AG10803 (cell line): Measurements from ENCODE around the gene GJD4.

Source experiments
- DNase-seq: peaks from one replicate; pipeline ENCODE4 v3.0.0; 2010; ENCODE audit warnings: low read depth
- H3K4me3 ChIP-seq: 2 replicates; pipeline ENCODE4 v1.5.1; 2011; ENCODE audit warnings: mild to moderate bottlenecking, low read length, control low read depth
- TF ChIP-seq, protein P1 (sequence below): conservative IDR thresholded peaks from 2 replicates; pipeline ENCODE4 v1.5.1; 2011; ENCODE audit warnings: mild to moderate bottlenecking, low read length, control low read depth, inconsistent platforms

The GJD4 gene

DNA sequence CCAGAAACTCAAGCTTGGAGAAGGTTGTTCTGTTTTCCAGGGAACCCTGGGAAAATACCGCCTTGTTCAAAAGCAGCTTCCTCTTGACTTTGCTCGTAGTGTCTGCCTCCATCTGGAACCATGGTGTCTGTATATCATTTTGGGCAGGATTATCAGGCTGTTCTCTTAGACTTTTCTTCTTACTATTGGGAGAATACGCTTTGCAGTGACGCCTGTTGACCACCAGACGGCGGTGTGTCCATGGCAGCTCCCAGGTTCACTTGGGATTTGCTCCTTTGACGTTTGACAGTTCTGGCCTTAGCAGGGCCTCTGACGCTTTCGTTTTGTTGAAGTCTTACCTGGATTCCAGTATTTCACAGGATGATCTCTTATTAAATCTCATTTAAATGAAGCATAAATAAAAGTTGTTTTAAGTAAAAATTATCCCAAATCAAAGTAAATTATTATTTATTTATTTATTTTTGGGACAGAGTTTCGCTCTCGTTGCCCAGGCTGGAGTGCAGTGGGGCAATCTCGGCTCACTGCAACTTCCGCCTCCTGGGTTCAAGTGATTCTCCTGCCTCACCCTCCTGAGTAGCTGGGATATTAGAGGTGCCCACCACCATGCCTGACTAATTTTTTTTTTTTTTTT lies 41.8 kb upstream of the GJD4 start:
- TF ChIP-seq, protein P1, sequence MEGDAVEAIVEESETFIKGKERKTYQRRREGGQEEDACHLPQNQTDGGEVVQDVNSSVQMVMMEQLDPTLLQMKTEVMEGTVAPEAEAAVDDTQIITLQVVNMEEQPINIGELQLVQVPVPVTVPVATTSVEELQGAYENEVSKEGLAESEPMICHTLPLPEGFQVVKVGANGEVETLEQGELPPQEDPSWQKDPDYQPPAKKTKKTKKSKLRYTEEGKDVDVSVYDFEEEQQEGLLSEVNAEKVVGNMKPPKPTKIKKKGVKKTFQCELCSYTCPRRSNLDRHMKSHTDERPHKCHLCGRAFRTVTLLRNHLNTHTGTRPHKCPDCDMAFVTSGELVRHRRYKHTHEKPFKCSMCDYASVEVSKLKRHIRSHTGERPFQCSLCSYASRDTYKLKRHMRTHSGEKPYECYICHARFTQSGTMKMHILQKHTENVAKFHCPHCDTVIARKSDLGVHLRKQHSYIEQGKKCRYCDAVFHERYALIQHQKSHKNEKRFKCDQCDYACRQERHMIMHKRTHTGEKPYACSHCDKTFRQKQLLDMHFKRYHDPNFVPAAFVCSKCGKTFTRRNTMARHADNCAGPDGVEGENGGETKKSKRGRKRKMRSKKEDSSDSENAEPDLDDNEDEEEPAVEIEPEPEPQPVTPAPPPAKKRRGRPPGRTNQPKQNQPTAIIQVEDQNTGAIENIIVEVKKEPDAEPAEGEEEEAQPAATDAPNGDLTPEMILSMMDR: peak; percentile 100
- peak; percentile 65 for DNase-seq
- no peak overlapping the region for H3K4me3 ChIP-seq

DNA sequence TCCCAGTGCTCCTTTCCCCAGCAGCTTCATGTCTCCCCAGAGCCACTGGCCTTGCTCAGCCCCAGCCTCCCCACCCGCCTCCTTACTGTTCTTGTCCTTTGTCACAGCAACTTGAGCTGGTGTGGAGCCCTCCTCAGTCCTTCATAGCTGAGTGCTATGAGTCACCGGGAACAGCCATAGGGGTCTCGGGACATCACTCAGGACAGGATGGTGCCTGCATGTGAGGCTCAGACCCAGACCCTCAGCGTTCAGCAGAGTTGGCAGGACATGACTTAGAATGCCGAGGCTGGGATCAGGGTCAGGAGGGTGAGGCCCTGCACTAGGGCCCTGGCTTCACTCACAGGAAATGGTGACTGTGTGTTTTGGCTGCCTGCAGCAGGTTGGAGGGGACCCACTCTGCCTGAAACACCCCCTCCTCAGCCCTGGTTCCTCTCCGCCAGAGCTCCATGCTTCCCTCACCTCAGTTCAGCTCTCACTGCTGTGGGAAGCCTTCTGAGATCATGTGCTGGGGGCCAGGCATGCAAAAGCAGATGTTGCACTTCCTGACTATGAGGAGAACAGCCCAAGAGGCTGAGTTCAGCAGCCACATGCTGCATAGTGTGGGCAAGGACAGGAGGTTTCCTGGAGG lies 40.7 kb upstream of the GJD4 start:
- TF ChIP-seq, protein P1: no peak
- no peak overlapping the region for H3K4me3 ChIP-seq
- peak; percentile 69 for DNase-seq

DNA sequence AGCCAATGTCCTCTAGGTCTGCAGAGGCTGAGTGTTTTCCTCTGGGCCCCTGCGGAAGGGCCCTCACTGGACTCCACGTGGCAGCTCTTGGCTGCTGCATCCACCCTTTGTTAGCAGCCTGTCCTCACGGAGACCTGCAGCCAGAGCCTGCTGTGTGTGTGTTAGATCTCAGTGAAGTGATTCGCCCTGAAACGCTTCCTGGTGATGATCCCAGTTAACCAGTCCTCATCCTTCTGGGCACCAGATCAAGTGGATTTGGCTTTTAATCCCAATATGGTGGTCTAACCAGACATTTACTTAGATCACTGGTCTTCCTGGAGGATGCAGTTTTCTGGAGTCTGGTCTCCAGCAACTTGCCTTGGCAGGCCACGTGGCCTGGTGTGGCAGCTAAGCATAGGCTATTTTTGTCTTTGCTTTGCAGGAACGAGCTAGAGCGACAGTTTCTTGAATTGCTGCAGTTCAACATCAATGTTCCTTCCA lies 39.5 kb upstream of the GJD4 start:
- DNase-seq: peak; percentile 64
- TF ChIP-seq, protein P1: no peak
- no peak overlapping the region for H3K4me3 ChIP-seq

DNA sequence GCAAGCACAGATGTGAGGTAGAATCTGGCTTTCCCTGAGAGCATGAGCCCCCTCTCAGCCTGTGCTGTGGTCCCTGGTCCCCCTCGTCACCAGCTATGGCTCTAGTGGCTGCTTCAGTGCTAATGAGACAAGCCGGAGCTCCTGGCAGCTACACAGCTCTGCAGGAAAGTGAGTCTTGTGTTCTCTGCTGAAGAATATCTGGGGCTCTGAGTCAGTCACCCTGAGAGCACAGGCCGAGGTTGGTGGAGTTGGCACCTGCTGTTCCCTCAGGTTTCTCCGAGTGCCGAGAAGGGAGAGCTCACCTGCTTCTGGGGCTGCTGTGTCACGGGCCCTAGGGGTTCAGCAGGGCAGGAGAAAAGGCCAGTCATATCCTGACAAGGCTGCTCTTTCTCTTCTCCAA lies 37.2 kb upstream of the GJD4 start:
- TF ChIP-seq, protein P1: no peak
- no peak overlapping the region for H3K4me3 ChIP-seq
- DNase-seq: no peak

DNA sequence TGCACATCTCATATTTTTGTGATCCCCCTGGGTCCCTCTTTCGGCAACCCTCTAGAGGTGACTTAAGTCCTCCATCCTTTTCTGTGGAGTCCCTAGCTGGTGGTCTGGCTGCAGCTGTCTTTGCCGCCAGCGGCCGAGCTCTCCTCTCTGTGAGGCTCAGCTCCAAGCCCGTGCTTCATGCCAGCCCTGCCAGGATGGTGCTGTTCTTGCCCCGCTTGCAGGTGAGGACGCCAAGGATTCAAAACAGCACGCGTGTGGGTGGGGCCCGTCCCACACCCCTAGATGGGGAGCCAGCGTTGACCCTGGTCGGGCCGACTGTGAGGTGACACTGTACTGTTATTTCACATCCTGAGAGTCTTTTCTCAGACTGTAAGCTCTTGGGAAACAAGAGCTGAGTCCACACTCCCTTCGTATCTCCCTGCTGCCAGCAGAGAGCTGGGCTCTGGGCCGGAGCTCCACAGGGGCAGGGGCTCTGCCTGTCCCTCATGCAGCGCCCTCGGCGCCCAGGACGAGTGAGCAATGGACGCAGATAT lies 36.6 kb upstream of the GJD4 start:
- DNase-seq: no peak
- TF ChIP-seq, protein P1: no peak
- no peak overlapping the region for H3K4me3 ChIP-seq

DNA sequence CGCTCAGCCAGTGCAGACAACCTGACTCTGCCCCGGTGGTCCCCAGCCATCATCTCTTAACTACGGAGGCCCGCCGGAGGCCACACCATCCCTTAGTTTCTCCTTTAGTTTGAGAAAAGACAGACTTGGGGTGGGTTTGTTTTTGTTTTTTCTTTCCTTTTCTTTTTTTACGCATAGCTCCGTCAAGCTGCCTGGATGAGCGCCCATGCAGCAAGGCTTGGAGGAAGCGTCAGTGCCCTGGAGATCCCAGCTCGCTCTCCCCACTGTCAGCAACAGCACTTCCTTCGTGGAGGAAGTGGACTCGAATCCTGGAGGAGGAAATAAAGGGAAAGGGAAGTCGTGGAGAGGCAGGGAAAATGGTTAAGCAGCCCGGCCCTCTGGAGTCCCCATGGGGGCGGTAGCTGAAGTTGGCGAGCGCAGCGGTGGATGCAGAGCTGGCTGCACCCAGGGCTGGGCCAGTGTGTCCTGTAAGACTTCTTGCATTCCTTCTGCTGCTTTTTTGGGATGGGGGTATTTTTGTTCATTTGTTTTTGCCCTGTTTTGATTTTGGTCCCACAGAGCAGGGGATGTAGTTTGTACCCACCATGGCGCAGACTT lies 35.9 kb upstream of the GJD4 start:
- no peak overlapping the region for H3K4me3 ChIP-seq
- TF ChIP-seq, protein P1: no peak
- no peak for DNase-seq
